Activated CD8-positive, alpha-beta memory T cell treated with anti-CD3 and anti-CD28 coated beads, Interleukin-2, amount 50 U/mL, for 4 hours (primary cell): ENCODE data around the gene SCO2.

ENCODE experiments used
- DNase-seq: peaks from one replicate; pipeline ENCODE4 v3.0.0-alpha.2; 2020

The SCO2 gene

DNA sequence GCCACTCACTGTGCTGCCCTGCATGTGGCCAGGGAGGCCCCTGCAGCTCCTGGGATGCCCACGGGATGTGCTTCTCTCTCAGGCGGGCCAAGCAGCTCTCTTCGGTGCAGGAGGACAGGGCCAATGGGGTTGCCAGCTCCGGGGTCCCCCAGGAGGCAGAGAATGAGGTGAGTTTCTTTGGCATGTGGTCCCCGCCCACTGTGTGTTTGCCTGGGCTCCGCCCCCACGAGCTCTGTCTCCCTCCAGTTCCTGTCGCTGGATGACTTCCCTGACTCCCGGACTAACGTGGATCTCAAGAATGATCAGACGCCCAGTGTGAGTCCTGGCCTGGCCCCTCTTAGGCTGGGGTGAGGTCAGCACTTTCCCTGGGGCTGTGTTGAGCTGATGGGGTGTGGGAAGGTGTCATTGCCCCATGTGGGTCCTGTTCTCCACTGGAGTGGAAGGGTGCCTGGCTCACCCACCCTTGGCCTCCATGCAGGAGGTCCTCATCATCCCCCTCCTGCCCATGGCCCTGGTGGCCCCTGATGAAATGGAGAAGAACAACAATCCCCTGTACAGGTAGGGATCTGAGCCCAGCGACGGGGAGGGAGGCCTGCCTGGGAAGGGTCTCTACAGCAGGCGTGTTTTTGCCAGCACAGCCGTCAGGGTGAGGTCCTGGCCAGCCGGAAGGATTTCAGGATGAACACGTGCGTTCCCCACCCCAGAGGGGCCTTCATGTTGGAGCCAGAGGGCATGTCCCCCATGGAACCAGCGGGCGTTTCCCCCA is 7.7 kb downstream of the SCO2 start:
- DNase-seq = no peak

- DNase-seq = no peak
Measured at GRCh38 chr22:50516891-50517290, 8.5 kb downstream of the SCO2 start.

DNA sequence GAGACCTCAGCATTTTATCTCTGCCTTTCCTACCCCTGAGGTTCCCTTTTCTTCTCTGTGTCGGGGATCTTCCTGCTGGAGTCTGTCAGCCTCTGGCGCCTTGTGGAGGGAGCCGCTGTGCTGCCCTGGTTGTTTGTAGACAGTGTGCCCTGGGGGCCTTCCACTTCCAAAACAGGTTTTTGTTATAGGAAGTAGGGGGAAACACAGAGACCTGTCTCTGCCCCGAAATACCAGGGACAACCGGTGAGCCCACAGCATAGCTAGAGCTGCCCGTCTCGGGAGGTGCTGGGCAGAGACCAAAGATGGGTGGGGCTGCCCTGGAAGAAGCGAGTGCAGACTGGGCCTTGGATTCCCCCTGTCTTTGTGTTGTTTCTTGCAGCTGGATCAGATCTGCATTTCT is 9.3 kb downstream of the SCO2 start:
- no peak for DNase-seq

DNA sequence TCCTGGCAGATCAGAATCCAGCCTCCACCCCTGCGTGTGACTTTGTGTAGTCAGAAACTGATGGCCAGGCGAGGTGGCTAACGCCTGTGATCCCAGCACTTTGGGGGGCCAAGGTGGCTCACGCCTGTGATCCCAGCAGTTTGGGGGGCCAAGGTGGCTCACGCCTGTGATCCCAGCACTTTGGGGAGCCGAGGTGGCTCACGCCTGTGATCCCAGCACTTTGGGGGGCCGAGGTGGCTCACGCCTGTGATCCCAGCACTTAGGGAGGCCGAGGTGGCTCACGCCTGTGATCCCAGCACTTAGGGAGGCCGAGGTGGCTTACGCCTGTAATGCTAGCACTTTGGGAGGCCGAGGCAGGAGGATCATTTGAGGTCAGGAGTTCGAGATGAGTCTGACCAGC is 12.2 kb downstream of the SCO2 start:
- no peak for DNase-seq

- no peak for DNase-seq
Measured at GRCh38 chr22:50508897-50509296, 16.5 kb downstream of the SCO2 start.

DNA sequence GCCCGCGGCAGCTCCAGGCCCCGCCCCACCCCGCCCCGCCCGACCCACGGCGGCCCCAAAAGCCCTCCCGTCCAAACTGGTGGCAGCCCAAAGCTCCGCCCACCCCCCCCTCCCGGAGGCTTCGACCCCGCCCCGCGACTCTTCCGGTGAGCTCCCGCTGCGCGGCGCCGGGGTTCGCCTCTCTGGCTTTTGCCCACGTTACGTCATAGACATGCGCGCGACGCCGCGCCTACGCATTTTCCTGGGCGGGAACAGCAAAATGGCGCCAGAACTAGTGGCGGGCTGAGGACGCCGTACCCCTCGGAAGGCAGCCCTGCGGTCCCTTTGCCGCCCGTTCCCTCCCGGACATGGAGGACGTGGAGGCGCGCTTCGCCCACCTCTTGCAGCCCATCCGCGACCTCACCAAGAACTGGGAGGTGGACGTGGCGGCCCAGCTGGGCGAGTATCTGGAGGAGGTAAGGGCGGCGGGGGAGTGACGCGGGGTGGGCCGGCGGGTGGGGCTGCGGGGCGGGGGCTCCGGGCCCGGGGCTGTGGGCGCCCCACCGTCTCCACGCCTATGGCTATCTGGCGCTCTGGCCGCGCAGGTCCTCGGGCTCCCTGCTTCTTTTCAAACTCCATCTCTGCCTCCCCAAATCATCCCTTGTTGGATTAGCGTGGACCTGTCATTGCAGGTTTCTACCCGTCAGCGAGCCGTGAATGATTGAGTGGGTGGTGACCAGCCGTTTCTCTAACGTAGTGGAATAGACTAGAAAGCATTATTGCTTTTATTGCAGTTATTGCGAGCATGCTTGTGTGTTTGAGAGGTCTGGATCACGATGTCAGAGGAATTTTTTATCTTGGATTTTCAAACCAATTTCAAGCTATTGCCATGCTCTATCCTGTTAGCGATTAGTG is 17.2 kb downstream of the SCO2 start, which contains the start of gene NCAPH2:
NCAPH2 (plus strand) TSS at position 234 of the 894 bp plus-strand sequence; CDS start at position 348, 114 bp downstream.
- peak; percentile 99 for DNase-seq

DNA sequence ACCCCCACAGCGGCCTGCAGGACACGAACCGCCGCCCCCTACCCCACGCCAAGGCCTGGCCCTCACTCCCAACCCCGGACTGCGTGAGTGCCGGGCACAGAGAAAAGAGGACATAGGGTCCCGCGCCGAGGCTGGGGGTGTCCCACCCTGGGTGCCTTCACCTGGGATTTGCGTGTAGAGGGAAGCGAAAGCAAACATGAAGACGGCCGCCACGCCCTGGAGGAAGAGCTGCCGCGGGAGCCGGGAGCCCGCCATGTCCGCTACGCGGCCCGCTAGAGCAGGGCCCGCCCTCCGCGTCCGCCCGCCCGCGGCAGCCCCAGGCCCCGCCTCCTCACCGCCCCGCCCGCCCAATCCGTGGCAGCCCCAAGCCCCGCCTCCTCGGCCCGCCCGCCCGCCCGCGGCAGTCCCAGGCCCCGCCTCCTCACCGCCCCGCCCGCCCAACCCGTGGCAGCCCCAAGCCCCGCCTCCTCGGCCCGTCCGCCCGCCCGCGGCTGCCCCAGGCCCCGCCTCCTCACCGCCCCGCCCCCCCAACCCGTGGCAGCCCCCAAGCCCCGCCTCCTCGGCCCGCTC is 17.9 kb downstream of the SCO2 start, which contains the start of gene LMF2:
LMF2 (minus strand) TSS at position 282 of the 570 bp plus-strand sequence; CDS start at position 255, 27 bp downstream.
- DNase-seq = peak; percentile 94

DNA sequence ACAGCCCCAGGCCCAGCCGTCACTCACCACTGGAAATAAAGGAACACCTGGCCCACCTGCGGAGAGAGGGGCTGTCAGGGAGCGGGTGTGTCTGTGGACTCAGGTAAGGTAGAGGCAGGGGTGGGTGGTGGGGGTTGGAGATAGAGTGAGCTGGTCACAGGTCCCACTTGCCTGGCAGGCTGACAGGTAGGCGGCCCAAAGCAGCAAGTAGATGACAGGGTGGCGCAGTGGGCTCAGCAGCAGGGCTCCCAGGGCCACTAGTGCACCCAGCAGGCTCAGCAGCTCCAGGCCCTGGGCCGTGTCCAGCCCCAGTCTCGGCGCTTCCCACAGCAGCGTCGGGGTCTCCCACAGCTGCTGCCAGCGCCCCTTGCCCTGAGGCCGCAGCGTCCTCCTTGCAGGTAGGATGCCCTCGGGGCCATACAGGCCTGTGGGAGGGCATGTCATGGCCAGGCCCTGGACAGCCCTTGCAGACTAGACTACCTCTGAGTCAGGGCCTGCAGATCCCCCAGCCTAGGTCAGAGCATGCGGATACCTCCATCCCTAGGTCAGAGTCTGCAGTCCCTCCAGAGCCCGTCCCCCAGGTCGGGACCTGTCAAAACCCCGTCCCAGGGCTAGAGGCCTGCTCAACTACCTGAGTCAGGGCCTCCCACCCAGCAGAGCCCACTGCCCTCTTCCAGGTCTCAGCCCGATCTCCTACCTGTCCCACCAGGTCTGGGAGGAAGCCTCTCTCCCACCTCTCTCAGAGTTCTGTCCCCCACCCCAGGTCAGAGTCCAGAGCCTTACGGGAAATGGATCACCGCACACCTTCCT is 18.6 kb downstream of the SCO2 start:
- no peak for DNase-seq

DNA sequence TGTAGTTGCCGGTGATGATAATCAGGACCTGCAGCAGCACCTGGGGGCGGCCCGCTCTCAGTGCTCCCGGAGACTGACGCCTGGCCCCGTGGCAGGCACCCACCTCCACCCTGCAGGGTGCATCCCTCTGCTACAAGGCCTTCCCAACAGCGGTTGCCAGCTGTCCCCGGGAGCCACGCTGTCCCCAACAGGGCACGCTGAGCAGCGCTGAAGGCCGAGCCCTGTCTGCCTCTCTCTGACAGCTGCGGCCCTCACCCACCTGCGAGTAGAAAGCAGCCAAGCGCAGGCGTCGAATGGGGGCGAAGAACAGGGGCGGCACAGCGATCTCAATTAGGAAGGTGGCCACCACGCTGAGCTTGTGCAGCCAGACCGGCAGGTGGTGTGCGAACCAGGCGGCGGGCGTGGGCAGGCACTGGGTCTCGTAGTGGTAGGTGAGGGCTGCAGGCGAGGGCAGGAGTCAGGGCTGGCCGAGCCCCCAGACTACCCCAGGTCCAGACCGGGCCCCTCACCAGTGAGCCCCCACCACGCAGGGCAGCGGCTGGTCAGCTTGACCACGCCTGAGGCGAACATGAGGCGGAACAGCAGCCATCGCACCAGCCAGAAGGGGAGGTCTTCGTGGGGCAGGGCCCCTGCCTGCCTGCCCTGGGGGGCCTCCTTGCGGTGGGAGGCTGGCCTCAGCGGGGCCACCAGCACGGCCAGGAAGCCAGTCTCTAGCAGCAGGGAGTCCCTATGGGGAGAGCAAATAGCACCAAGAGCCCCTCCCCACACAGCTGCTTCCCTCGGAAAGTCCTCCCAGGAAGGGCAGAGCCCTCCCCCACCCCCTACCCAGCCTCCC is 19.4 kb downstream of the SCO2 start:
- no peak for DNase-seq

- DNase-seq = no peak
Measured at GRCh38 chr22:50505276-50505775, 20.1 kb downstream of the SCO2 start.

DNA sequence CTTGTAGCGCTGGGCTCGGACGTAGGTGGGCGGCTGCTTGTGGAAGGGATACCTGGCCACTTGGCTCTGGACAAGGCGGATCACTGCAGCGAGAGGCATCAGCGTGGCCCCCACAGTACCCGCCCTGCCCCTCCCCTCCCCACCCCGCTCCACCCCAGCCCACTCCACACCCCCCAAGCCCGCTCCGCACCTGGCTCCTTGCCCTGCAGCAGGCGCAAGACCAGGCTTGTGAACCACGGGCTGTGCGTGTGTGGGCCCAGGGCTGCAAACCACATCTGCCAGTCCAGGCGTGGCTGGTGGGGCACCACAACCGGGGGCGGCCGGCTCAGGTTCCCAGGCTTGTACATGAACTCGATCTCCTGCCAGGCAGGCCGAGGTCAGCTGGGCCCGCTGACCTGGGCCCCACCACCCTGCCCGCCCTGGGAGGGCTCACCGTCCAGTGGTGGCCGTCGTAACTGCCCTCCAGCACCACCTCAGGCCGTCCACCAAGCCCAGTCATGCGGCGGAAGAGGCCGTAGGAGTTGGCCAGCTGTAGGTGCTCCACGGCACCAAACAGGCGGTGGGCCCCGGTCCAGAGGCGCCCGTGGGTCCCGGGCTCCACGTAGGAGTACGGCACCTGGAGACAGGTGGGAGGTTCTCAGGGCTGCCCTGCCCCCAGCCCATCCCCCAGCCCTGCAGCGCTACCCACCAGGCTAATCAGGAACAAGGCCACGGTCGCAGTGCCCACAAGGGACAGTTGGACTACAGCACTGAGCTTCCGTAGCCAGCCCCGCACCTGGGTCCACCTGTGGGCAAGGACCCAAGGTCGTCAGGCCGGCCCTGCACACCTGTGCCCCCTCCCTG is 20.8 kb downstream of the SCO2 start:
- no peak for DNase-seq

GRCh38 chr22:50503475-50504145 is 21.8 kb downstream of the SCO2 start:
- no peak for DNase-seq

- DNase-seq = no peak
Measured at GRCh38 chr22:50502628-50503474, 22.5 kb downstream of the SCO2 start.

DNA sequence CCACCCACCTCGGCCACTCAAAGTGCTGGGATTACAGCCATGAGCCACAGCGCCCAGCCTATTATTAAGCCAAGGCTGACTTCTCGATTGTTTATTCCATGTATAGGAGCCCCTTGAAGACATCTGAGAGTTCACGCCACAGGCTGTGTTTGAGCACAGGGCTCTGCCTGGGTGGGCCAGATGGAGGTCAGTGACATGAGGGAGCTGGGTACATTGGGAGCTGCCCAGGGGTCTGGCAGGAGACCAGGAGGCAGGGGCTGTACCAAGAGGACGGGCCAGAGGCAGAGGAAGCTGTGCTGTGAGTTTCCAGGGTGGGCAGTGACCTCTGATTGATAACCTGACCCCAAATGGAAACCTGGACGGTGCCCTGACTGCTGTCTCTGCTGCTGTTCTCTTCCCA is 23.3 kb downstream of the SCO2 start:
- no peak for DNase-seq

GRCh38 chr22:50500452-50500851 is 24.9 kb downstream of the SCO2 start:
- DNase-seq = no peak

DNA sequence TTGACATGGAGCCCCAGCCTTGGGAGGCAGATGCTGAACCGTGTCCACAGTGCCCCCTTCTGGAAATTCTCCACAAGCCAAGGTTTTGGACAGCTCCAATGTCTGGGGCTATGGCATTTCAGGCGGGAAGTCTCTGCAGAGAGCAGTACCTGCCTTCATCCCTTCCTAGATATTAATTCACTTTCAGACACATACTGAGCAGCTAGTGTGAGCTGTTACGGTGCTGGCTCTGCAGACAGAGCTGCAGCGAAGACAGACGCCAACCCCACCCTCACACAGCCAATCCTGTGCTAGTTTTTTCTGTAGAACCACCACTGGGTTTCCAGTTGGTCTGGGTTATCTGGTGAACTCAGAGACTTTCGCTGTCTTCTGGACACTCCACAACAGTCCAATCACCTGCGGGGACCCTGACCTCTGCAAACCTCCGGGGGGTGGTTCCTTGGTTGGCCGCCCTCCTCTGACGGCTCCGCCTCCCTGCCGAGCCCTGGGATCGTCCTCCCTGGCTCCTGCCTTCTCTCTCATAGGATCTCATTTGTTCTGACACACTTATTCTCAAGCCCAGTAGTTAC is 27.0 kb downstream of the SCO2 start:
- peak; percentile 71 for DNase-seq

GRCh38 chr22:50497093-50497492 is 28.3 kb downstream of the SCO2 start:
- no peak for DNase-seq

DNA sequence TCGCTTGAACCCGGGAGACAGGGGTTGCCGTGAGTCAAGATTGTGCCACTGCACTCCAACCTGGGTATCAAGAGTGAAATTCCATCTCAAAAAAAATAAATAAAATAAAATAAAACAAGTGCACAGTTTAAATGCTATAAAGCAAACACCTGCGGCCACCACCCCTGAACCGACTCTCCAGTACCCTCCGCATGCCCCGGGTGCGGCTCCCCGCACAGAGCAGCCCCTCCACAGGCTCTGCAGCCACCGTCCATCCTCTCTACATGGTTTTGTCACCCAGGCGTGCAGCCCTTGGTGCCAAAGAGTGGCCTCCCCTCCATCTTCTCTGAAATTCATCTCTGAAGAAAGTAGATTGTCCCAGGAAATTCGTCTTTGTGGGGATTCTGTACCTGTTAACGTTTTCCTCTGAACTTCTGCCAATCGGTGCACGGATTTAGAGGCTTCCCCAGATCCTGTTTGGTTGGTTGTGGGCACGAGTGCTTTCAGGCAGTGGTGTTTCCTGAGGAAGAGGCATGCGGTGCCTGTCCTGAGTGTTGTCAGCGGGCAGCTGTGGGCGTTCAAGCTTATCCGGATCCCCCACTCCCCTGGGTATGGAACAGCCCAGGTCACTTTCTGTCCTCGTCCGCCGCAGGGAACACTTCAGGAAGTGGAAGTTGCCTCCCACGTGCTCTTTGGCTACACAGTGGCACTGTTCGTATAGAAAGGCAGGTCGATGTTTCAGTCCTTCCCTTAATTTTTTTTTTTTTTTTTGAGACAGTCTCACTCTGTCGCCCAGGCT is 34.7 kb downstream of the SCO2 start:
- no peak for DNase-seq
